CD14-positive monocyte (primary cell): ENCODE measurements around the gene CDO1. TPM values are rescaled to one million over a fixed set of nuclear protein-coding genes. Genes with fewer than 3 reads are reported as not detected.

Source experiments
- DNase-seq, 3 donors: peaks; one replicate each; pipeline ENCODE4 v3.0.0-alpha.2; 2011 to 2022
- H2AFZ ChIP-seq: 2 replicates; pipeline ENCODE4 v1.6.0; 2012; ENCODE audit warnings: mild to moderate bottlenecking, low read depth, low read length, inconsistent platforms; ENCODE audit not compliant: insufficient read depth, poor library complexity, severe bottlenecking
- H3K27ac ChIP-seq, 2 donors: 1 replicate in 1 of 2; 2 replicates in 1 of 2; pipeline ENCODE4 v1.5.1; 2012 to 2013; ENCODE audit warnings: low read length in 2 of 2, control low read depth in 1 of 2, inconsistent platforms in 1 of 2, low read depth in 1 of 2, mild to moderate bottlenecking in 1 of 2
- H3K27me3 ChIP-seq, 2 donors: one replicate each; pipeline versions ENCODE4 v1.6.0 to v1.6.1; 2011 to 2013; ENCODE audit warnings: low read length in 2 of 2; ENCODE audit not compliant: control insufficient read depth in 2 of 2, insufficient read depth in 2 of 2
- H3K36me3 ChIP-seq, 2 donors: replicated peaks in 1 of 2; 1 replicate in 1 of 2; 2 replicates in 1 of 2; pipeline versions ENCODE4 v1.5.1 to v1.6.1; 2012 to 2013; ENCODE audit warnings: low read length in 2 of 2, control low read depth in 1 of 2, inconsistent platforms in 1 of 2, mild to moderate bottlenecking in 1 of 2; ENCODE audit not compliant: insufficient read depth in 2 of 2, control insufficient read depth in 1 of 2
- H3K4me1 ChIP-seq, 2 donors: 1 replicate in 1 of 2; 2 replicates in 1 of 2; pipeline versions ENCODE4 v1.5.1 to v1.6.1; 2012 to 2013; ENCODE audit warnings: low read length in 2 of 2, control low read depth in 1 of 2, inconsistent platforms in 1 of 2, mild to moderate bottlenecking in 1 of 2, moderate library complexity in 1 of 2; ENCODE audit not compliant: insufficient read depth in 2 of 2, control insufficient read depth in 1 of 2
- H3K4me2 ChIP-seq: replicated peaks from 2 replicates; pipeline ENCODE3; 2012; ENCODE audit warnings: low read length, moderate library complexity, mild to moderate bottlenecking; ENCODE audit not compliant: poor library complexity, severe bottlenecking; ENCODE audit errors: extremely low read depth
- H3K4me3 ChIP-seq, 3 experiments: fragments of 200-600 bp in 1 of 3; sonication (generic) in 1 of 3; replicated peaks in 1 of 3; 1 replicate in 2 of 3; 2 replicates in 1 of 3; pipeline ENCODE4 v1.5.1; 2011 to 2013; ENCODE audit warnings: low read length in 3 of 3, mild to moderate bottlenecking in 3 of 3, control low read depth in 2 of 3, low read depth in 2 of 3, inconsistent platforms in 1 of 3, moderate library complexity in 1 of 3
- H3K79me2 ChIP-seq: 2 replicates; pipeline ENCODE4 v1.6.0; 2012; ENCODE audit warnings: mild to moderate bottlenecking, control low read depth, inconsistent platforms, low read length, moderate library complexity; ENCODE audit not compliant: insufficient read depth
- H3K9ac ChIP-seq: 2 replicates; pipeline ENCODE4 v1.6.0; 2017; ENCODE audit warnings: low read length, mild to moderate bottlenecking; ENCODE audit not compliant: insufficient read depth, poor library complexity, severe bottlenecking
- H3K9me3 ChIP-seq, 2 donors: replicated peaks in 1 of 2; 1 replicate in 1 of 2; 2 replicates in 1 of 2; pipeline versions ENCODE4 v1.5.1 to v1.6.1; 2012 to 2013; ENCODE audit warnings: low read length in 2 of 2, control low read depth in 1 of 2; ENCODE audit not compliant: control insufficient read depth in 1 of 2, insufficient read depth in 1 of 2
- H4K20me1 ChIP-seq: 2 replicates; pipeline ENCODE4 v1.6.0; 2012; ENCODE audit warnings: mild to moderate bottlenecking, low read length, control low read depth, moderate library complexity; ENCODE audit not compliant: insufficient read depth
- H3K27ac Mint-ChIP-seq, 7 donors: one replicate each; pipeline ENCODE4 v1.8.0; 2020; ENCODE audit warnings: mild to moderate bottlenecking in 7 of 7, mixed read lengths in 7 of 7, moderate library complexity in 6 of 7, inconsistent platforms in 2 of 7
- H3K27me3 Mint-ChIP-seq, 3 donors: one replicate each; pipeline ENCODE4 v1.8.0; 2021 to 2022; ENCODE audit warnings: low read depth in 3 of 3, mild to moderate bottlenecking in 3 of 3, mixed read lengths in 3 of 3, moderate library complexity in 3 of 3, inconsistent platforms in 1 of 3
- H3K36me3 Mint-ChIP-seq, 2 donors: one replicate each; pipeline ENCODE4 v1.8.0; 2020; ENCODE audit warnings: mixed read lengths in 2 of 2, inconsistent platforms in 1 of 2, mild to moderate bottlenecking in 1 of 2
- H3K4me1 Mint-ChIP-seq: one replicate; pipeline ENCODE4 v1.8.0; 2020; ENCODE audit warnings: mild to moderate bottlenecking, mixed read lengths
- H3K4me3 Mint-ChIP-seq, 2 donors: one replicate each; pipeline ENCODE4 v1.8.0; 2020; ENCODE audit warnings: mild to moderate bottlenecking in 2 of 2, mixed read lengths in 2 of 2, moderate library complexity in 1 of 2
- H3K9me3 Mint-ChIP-seq, 7 donors: one replicate each; pipeline ENCODE4 v1.8.0; 2020 to 2022; ENCODE audit warnings: mixed read lengths in 7 of 7, mild to moderate bottlenecking in 6 of 7, moderate library complexity in 6 of 7, inconsistent platforms in 2 of 7
- CTCF ChIP-seq: fragments of 200-600 bp; IDR thresholded peaks from one replicate; pipeline ENCODE4 v1.8.0; 2022; ENCODE audit warnings: antibody characterized with exemption, mild to moderate bottlenecking
- WGBS: methylation state at CpG from one replicate; pipeline ENCODE4 v1.1.5; 2013; ENCODE audit warnings: missing lambda C conversion rate; ENCODE audit not compliant: insufficient coverage; 5-methylcytosine and 5-hydroxymethylcytosine counted together
- intact Hi-C, 2 donors: fragments of 100-400 bp; cut with micrococcal nuclease; formaldehyde crosslinking; loops; one replicate each; pipeline versions ENCODE4 v1.15.0 to v1.15.1; 2023
- polyA plus RNA-seq, 3 donors: library from polyadenylated mRNA; depleted of rRNA in 1 of 3; unstranded in 2 of 3; stranded (reverse) in 1 of 3; fragments of 300-500 nt in 2 of 3; fragments of >200 nt in 1 of 3; fragmentation: Illumina TruSeq in 2 of 3; gene quantifications; 1 replicate in 2 of 3; 2 replicates in 1 of 3; pipeline ENCODE4 v1.2.3, GENCODE V29; 2012 to 2021

The CDO1 gene
- polyA plus RNA-seq, 3 donors, result not detected

DNA sequence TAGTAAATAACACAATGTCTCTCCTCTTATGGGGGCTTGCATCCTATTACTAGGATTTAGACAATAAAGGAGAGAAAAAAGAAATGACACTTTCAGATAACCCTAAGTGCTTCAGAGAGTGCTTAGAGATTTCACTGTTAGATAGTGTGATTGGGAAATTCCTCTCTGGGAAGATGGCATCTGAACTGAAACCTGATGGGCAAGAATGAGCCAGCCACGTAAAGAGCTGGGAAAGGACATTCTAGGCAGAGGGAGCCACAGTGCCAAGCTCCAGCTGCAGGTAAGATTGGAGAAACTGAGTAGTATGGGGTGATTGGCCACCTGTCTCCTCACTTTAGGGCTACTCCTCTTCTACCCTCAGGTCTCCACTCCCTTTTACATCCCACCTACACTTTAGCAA is 14.5 kb downstream of the CDO1 start:
- H3K27ac ChIP-seq, result no peak overlapping the region
- H2AFZ ChIP-seq, result no peak overlapping the region
- H3K9me3 ChIP-seq, result no peaks in the 10 kb centered on the region
- no peak overlapping the region for H3K4me3 ChIP-seq
- H3K4me3 Mint-ChIP-seq, result no peak overlapping the region
- no peak for TF ChIP-seq CTCF
- H4K20me1 ChIP-seq, result no peaks in the 10 kb centered on the region
- no peak overlapping the region for H3K4me2 ChIP-seq
- no peaks in the 10 kb centered on the region for H3K4me1 ChIP-seq
- H3K79me2 ChIP-seq, result no peaks in the 10 kb centered on the region
- no peak for DNase-seq
- peaks cover 0 to 4% (median 0%) of the 10 kb centered on the region in 7 donors for H3K9me3 Mint-ChIP-seq
- intact Hi-C loops, result no loop called here
- H3K9ac ChIP-seq, result no peak overlapping the region
- 100% methylated on average over 1 of the region's 1 CpG for WGBS
- no peaks in the 10 kb centered on the region for H3K36me3 Mint-ChIP-seq
- H3K27ac Mint-ChIP-seq, result peak overlapping the region in 2 of 7 donors; percentile 22 to 30
- H3K36me3 ChIP-seq, result no peaks in the 10 kb centered on the region
- H3K27me3 Mint-ChIP-seq, result peaks cover 3 to 7% (median 6%) of the 10 kb centered on the region in 3 donors
- no peaks in the 10 kb centered on the region for H3K4me1 Mint-ChIP-seq
- H3K27me3 ChIP-seq, result no peaks in the 10 kb centered on the region

- no peak overlapping the region for H3K4me2 ChIP-seq
- no peak overlapping the region for H3K27ac ChIP-seq
- intact Hi-C loops, result no loop called here
- H3K9me3 ChIP-seq, result no peaks in the 10 kb centered on the region
- Mint-ChIP-seq H3K9me3 (peaks cover 0 to 7% (median 0%) of the 10 kb centered on the region in 7 donors), H3K27me3 (peaks cover 3 to 7% (median 5%) of the 10 kb centered on the region in 3 donors), H3K4me3 (no peak overlapping the region), H3K4me1 (no peaks in the 10 kb centered on the region), H3K36me3 (no peaks in the 10 kb centered on the region), H3K27ac (no peak overlapping the region)
- H3K27me3 ChIP-seq, result no peaks in the 10 kb centered on the region
- H3K79me2 ChIP-seq, result no peaks in the 10 kb centered on the region
- no peaks in the 10 kb centered on the region for H3K4me1 ChIP-seq
- no peak overlapping the region for H3K9ac ChIP-seq
- no CpG with 5 or more reads among the region's 2 CpGs for WGBS
- DNase-seq, result no peak
- H4K20me1 ChIP-seq, result no peaks in the 10 kb centered on the region
- no peak overlapping the region for H2AFZ ChIP-seq
- H3K4me3 ChIP-seq, result no peak overlapping the region
- TF ChIP-seq CTCF, result no peak
- H3K36me3 ChIP-seq, result no peaks in the 10 kb centered on the region
Observed at GRCh38 chr5:115801152-115801551, 15.3 kb downstream of the CDO1 start.
